Left ventricle myocardium inferior (tissue), 1 donor: Measurements from ENCODE around the gene FOXI1. TPM values are rescaled to one million over a fixed set of nuclear protein-coding genes. Genes with fewer than 3 reads are reported as not detected.

Experiments used
- DNase-seq: peaks from one replicate; pipeline ENCODE4 v3.0.0-alpha.2; 2020
- H3K27ac ChIP-seq: fragments of 200-600 bp; replicated peaks from 2 replicates; pipeline ENCODE4 v1.8.0; 2021
- H3K27me3 ChIP-seq: fragments of 200-600 bp; 2 replicates; pipeline ENCODE4 v1.8.0; 2021; ENCODE audit warnings: low read depth
- H3K36me3 ChIP-seq: fragments of 200-600 bp; 2 replicates; pipeline ENCODE4 v1.8.0; 2021
- H3K4me1 ChIP-seq: fragments of 200-600 bp; 2 replicates; pipeline ENCODE4 v1.8.0; 2021
- H3K4me3 ChIP-seq: fragments of 200-600 bp; 2 replicates; pipeline ENCODE4 v1.8.0; 2021; ENCODE audit warnings: mild to moderate bottlenecking, moderate library complexity
- H3K9me3 ChIP-seq: fragments of 200-600 bp; replicated peaks from 2 replicates; pipeline ENCODE4 v1.8.0; 2021
- CTCF ChIP-seq: fragments of 200-600 bp; IDR thresholded peaks from 2 replicates; pipeline ENCODE4 v1.8.0; 2021; ENCODE audit warnings: antibody characterized with exemption, mild to moderate bottlenecking, borderline replicate concordance
- intact Hi-C: fragments of 100-400 bp; cut with micrococcal nuclease; formaldehyde crosslinking; loops from one replicate; pipeline ENCODE4 v1.11.0; 2022
- total RNA-seq: library from RNA; stranded (reverse); fragmentation: NEBNext Ultra II Directional; extraction: Animal tissue kit (Norgen Biotek cat#: 25700); gene quantifications from one replicate; pipeline ENCODE4 v1.2.1, GENCODE V29; 2021
- donor health status: DM: no; HTN: yes; CAD: no; lungs with severe emphysema.

Gene FOXI1
- total RNA-seq, 1 donor from 2014 or later: not detected

GRCh38 chr5:170148430-170149205, 42.9 kb downstream of the FOXI1 start:
- no peak for TF ChIP-seq CTCF
- Histone ChIP-seq H3K36me3 (no peaks in the 10 kb centered on the region), H3K4me3 (no peak overlapping the region), H3K4me1 (peaks cover 14% of the 10 kb centered on the region), H3K9me3 (no peaks in the 10 kb centered on the region), H3K27ac (no peak overlapping the region), H3K27me3 (no peaks in the 10 kb centered on the region)
- intact Hi-C loops: no loop called here
- no peak for DNase-seq

GRCh38 chr5:170149206-170149515, 43.5 kb downstream of the FOXI1 start:
- no peak for DNase-seq
- no peaks in the 10 kb centered on the region for H3K9me3 ChIP-seq
- H3K27me3 ChIP-seq: no peaks in the 10 kb centered on the region
- no peak for TF ChIP-seq CTCF
- H3K4me1 ChIP-seq: peaks cover 14% of the 10 kb centered on the region
- H3K4me3 ChIP-seq: no peak overlapping the region
- no peaks in the 10 kb centered on the region for H3K36me3 ChIP-seq
- intact Hi-C loops: no loop called here
- no peak overlapping the region for H3K27ac ChIP-seq

GRCh38 chr5:170150713-170151096, 45.0 kb downstream of the FOXI1 start:
- H3K36me3 ChIP-seq: no peaks in the 10 kb centered on the region
- intact Hi-C loops: no loop called here
- no peak for TF ChIP-seq CTCF
- H3K27me3 ChIP-seq: no peaks in the 10 kb centered on the region
- no peaks in the 10 kb centered on the region for H3K9me3 ChIP-seq
- peaks cover 14% of the 10 kb centered on the region for H3K4me1 ChIP-seq
- no peak for DNase-seq
- no peak overlapping the region for H3K4me3 ChIP-seq
- peak overlapping the region; percentile 63 for H3K27ac ChIP-seq

GRCh38 chr5:170151097-170151831, 45.6 kb downstream of the FOXI1 start:
- no peak for TF ChIP-seq CTCF
- Histone ChIP-seq H3K27ac (peak overlapping the region; percentile 63), H3K27me3 (no peaks in the 10 kb centered on the region), H3K9me3 (no peaks in the 10 kb centered on the region), H3K36me3 (no peaks in the 10 kb centered on the region), H3K4me1 (peaks cover 14% of the 10 kb centered on the region), H3K4me3 (no peak overlapping the region)
- intact Hi-C loops: no loop called here
- peak; percentile 61 for DNase-seq

GRCh38 chr5:170152767-170153166, 47.1 kb downstream of the FOXI1 start:
- no peaks in the 10 kb centered on the region for H3K27me3 ChIP-seq
- intact Hi-C loops: no loop called here
- H3K4me1 ChIP-seq: peaks cover 14% of the 10 kb centered on the region
- H3K9me3 ChIP-seq: no peaks in the 10 kb centered on the region
- H3K27ac ChIP-seq: no peak overlapping the region
- H3K36me3 ChIP-seq: no peaks in the 10 kb centered on the region
- no peak for DNase-seq
- H3K4me3 ChIP-seq: no peak overlapping the region
- TF ChIP-seq CTCF: no peak
